H9 (cell line): ENCODE measurements around the gene EID1. TPM values are rescaled to one million over a fixed set of nuclear protein-coding genes. Genes with fewer than 3 reads are reported as not detected.

ENCODE experiments used
- DNase-seq: peaks from one replicate; pipeline ENCODE4 v3.0.0-alpha.2; 2017
- H2AFZ ChIP-seq: one replicate; pipeline ENCODE4 v1.6.1; 2013; ENCODE audit warnings: mild to moderate bottlenecking, low read length, control low read depth, moderate library complexity
- H2AK5ac ChIP-seq: 2 replicates; pipeline ENCODE4 v1.6.1; 2013; ENCODE audit warnings: low read length, control low read depth, mixed read lengths; ENCODE audit not compliant: insufficient read length
- H2BK120ac ChIP-seq: one replicate; pipeline ENCODE4 v1.6.1; 2013; ENCODE audit warnings: low read depth, mild to moderate bottlenecking, low read length, control low read depth, inconsistent platforms; ENCODE audit not compliant: poor library complexity, severe bottlenecking
- H2BK12ac ChIP-seq: 2 replicates; pipeline ENCODE4 v1.6.1; 2013; ENCODE audit warnings: low read length, control low read depth, mixed read lengths, low read depth; ENCODE audit not compliant: insufficient read length
- H2BK15ac ChIP-seq: 2 replicates; pipeline ENCODE4 v1.6.1; 2013; ENCODE audit warnings: low read depth, low read length, control low read depth
- H2BK20ac ChIP-seq: one replicate; pipeline ENCODE4 v1.6.1; 2013; ENCODE audit warnings: low read depth, mild to moderate bottlenecking, low read length, control low read depth, inconsistent platforms; ENCODE audit not compliant: poor library complexity, severe bottlenecking
- H2BK5ac ChIP-seq: 2 replicates; pipeline ENCODE4 v1.6.1; 2013; ENCODE audit warnings: low read length, control low read depth, mixed read lengths; ENCODE audit not compliant: insufficient read length
- H3K14ac ChIP-seq: 2 replicates; pipeline ENCODE4 v1.6.1; 2013; ENCODE audit warnings: low read length, control low read depth; ENCODE audit not compliant: insufficient read depth
- H3K18ac ChIP-seq: 2 replicates; pipeline ENCODE4 v1.6.1; 2013; ENCODE audit warnings: low read depth, mild to moderate bottlenecking, mixed read lengths, low read length, control low read depth; ENCODE audit not compliant: insufficient read length
- H3K23ac ChIP-seq: 2 replicates; pipeline ENCODE4 v1.6.1; 2013; ENCODE audit warnings: low read length, control low read depth, mixed read lengths, low read depth; ENCODE audit not compliant: insufficient read length
- H3K23me2 ChIP-seq: 2 replicates; pipeline ENCODE4 v1.6.1; 2013; ENCODE audit warnings: low read depth, mild to moderate bottlenecking, mixed read lengths, low read length, control low read depth; ENCODE audit not compliant: insufficient read length, poor library complexity, severe bottlenecking
- H3K27ac ChIP-seq: 2 replicates; pipeline ENCODE4 v1.5.1; 2013; ENCODE audit warnings: low read length, control low read depth, mixed read lengths, low read depth; ENCODE audit not compliant: insufficient read length
- H3K27me3 ChIP-seq: 2 replicates; pipeline ENCODE4 v1.6.1; 2013; ENCODE audit warnings: low read length, control low read depth, inconsistent platforms; ENCODE audit not compliant: insufficient read depth
- H3K4ac ChIP-seq: 2 replicates; pipeline ENCODE4 v1.6.1; 2013; ENCODE audit warnings: low read depth, mild to moderate bottlenecking, control low read depth, inconsistent platforms, low read length, moderate library complexity
- H3K4me1 ChIP-seq: 2 replicates; pipeline ENCODE4 v1.6.1; 2013; ENCODE audit warnings: low read length, control low read depth, inconsistent platforms; ENCODE audit not compliant: insufficient read depth
- H3K4me2 ChIP-seq: 2 replicates; pipeline ENCODE4 v1.6.1; 2013; ENCODE audit warnings: low read length, control low read depth, mixed read lengths; ENCODE audit not compliant: insufficient read length, insufficient read depth
- H3K56ac ChIP-seq: 2 replicates; pipeline ENCODE4 v1.6.1; 2013; ENCODE audit warnings: low read depth, mild to moderate bottlenecking, mixed read lengths, low read length, control low read depth; ENCODE audit not compliant: insufficient read length
- H3K79me1 ChIP-seq: 2 replicates; pipeline ENCODE4 v1.6.1; 2013; ENCODE audit warnings: low read depth, mild to moderate bottlenecking, moderate library complexity, low read length, control low read depth, inconsistent platforms; ENCODE audit not compliant: insufficient read depth, poor library complexity, severe bottlenecking
- H3K79me2 ChIP-seq: 2 replicates; pipeline ENCODE4 v1.6.1; 2013; ENCODE audit warnings: low read length, control low read depth, inconsistent platforms; ENCODE audit not compliant: insufficient read depth
- H3K9ac ChIP-seq: 2 replicates; pipeline ENCODE4 v1.6.1; 2013; ENCODE audit warnings: low read length, control low read depth, mixed read lengths; ENCODE audit not compliant: insufficient read length; ENCODE audit errors: extremely low read depth
- H3K9me3 ChIP-seq: one replicate; pipeline ENCODE4 v1.6.1; 2013; ENCODE audit warnings: low read depth, low read length, inconsistent platforms; ENCODE audit not compliant: control insufficient read depth
- H3T11ph ChIP-seq: one replicate; pipeline ENCODE4 v1.6.1; 2013; ENCODE audit warnings: mild to moderate bottlenecking, low read length, control low read depth, inconsistent platforms
- H4K20me1 ChIP-seq: one replicate; pipeline ENCODE4 v1.6.1; 2013; ENCODE audit not compliant: control insufficient read depth, insufficient read length, insufficient read depth
- H4K5ac ChIP-seq: 2 replicates; pipeline ENCODE4 v1.6.1; 2013; ENCODE audit warnings: low read depth, mild to moderate bottlenecking, mixed read lengths, low read length, control low read depth; ENCODE audit not compliant: insufficient read length
- H4K8ac ChIP-seq: replicated peaks from 2 replicates; pipeline ENCODE4 v1.6.1; 2013; ENCODE audit warnings: low read length, control low read depth, mixed read lengths, low read depth; ENCODE audit not compliant: insufficient read length
- H4K91ac ChIP-seq: 2 replicates; pipeline ENCODE4 v1.6.1; 2013; ENCODE audit warnings: low read depth, mild to moderate bottlenecking, moderate library complexity, mixed read lengths, low read length, control low read depth; ENCODE audit not compliant: insufficient read length
- H3K27ac Mint-ChIP-seq, 3 experiments: 2 replicates in 2 of 3; 3 replicates in 1 of 3; pipeline ENCODE4 v1.8.0; 2020 to 2021; ENCODE audit warnings: mixed read lengths in 3 of 3, mild to moderate bottlenecking in 1 of 3, moderate library complexity in 1 of 3
- H3K27me3 Mint-ChIP-seq: 2 replicates; pipeline ENCODE4 v1.8.0; 2021; ENCODE audit warnings: low read depth, mild to moderate bottlenecking, moderate library complexity, mixed read lengths
- H3K36me3 Mint-ChIP-seq, 3 experiments: 2 replicates in 2 of 3; 3 replicates in 1 of 3; pipeline ENCODE4 v1.8.0; 2020 to 2021; ENCODE audit warnings: low read depth in 3 of 3, mixed read lengths in 3 of 3; ENCODE audit not compliant: insufficient read depth in 1 of 3
- H3K4me1 Mint-ChIP-seq, 2 experiments: 2 replicates each; pipeline ENCODE4 v1.8.0; 2020; ENCODE audit warnings: mixed read lengths in 2 of 2
- H3K4me3 Mint-ChIP-seq, 2 experiments: 2 replicates in 1 of 2; 3 replicates in 1 of 2; pipeline ENCODE4 v1.8.0; 2020 to 2021; ENCODE audit warnings: mild to moderate bottlenecking in 2 of 2, mixed read lengths in 2 of 2, moderate library complexity in 1 of 2
- H3K9me3 Mint-ChIP-seq, 2 experiments: 2 replicates in 1 of 2; 3 replicates in 1 of 2; pipeline ENCODE4 v1.8.0; 2020; ENCODE audit warnings: mild to moderate bottlenecking in 2 of 2, mixed read lengths in 2 of 2, moderate library complexity in 1 of 2
- CTCF ChIP-seq: fragments of 200-600 bp; sonication (generic); conservative IDR thresholded peaks from 3 replicates; pipeline ENCODE4 v1.8.0; 2021; ENCODE audit warnings: antibody characterized with exemption, mild to moderate bottlenecking
- WGBS: extraction: QIAGEN DNeasy Blood & Tissue Kit; methylation state at CpG from one replicate; pipeline ENCODE4 v1.1.7; 2013; ENCODE audit warnings: missing lambda C conversion rate, low lambda C conversion rate, mixed read lengths; ENCODE audit not compliant: insufficient read length; ENCODE audit errors: extremely low coverage; 5-methylcytosine and 5-hydroxymethylcytosine counted together
- total RNA-seq: library from RNA; stranded (reverse); gene quantifications from 2 replicates; pipeline ENCODE4 v1.2.1, GENCODE V29; 2021

EID1 gene
- total RNA-seq, 1 experiment from 2014 or later = 113 TPM

DNA sequence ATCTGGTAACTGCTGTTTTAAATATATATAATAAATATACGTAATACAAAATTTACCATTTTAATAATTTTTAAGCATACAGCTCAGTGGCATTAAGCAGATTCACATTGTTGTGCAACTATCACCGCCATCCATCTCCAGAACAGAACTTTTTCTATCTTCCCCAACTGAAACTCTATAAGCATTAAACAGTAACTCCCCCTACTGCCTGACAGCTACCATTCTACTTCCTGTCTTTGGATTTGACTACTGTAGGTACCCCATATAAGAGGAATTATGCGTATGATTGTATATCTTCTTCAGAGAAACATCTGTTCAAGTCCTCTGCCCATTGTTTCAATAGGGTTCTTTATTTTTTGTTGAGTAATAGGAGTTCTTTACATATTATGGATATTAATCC is 36.8 kb downstream of the EID1 start:
- no peak overlapping the region for H2AFZ ChIP-seq
- no peak overlapping the region for H2BK12ac ChIP-seq
- no peak overlapping the region for H3K56ac ChIP-seq
- no peak overlapping the region for H3K27ac Mint-ChIP-seq
- WGBS = no CpG with 5 or more reads among the region's 3 CpGs
- no peaks in the 10 kb centered on the region for H3K27me3 Mint-ChIP-seq
- H3K27ac ChIP-seq = no peak overlapping the region
- no peak overlapping the region for H3K9ac ChIP-seq
- H3K9me3 Mint-ChIP-seq = no peaks in the 10 kb centered on the region
- peaks cover 0 to 7% of the 10 kb centered on the region in 2 experiments; a peak in 1 of 4 replicates for H3K4me1 Mint-ChIP-seq
- H3K4me1 ChIP-seq = no peaks in the 10 kb centered on the region
- no peak overlapping the region for H2BK20ac ChIP-seq
- no peaks in the 10 kb centered on the region for H3K9me3 ChIP-seq
- H3K4me2 ChIP-seq = no peak overlapping the region
- H3K4ac ChIP-seq = no peak overlapping the region
- no peak overlapping the region for H2BK120ac ChIP-seq
- no peak overlapping the region for H3T11ph ChIP-seq
- H2BK5ac ChIP-seq = no peak overlapping the region
- H2BK15ac ChIP-seq = no peak overlapping the region
- no peak overlapping the region for H4K5ac ChIP-seq
- H4K91ac ChIP-seq = no peak overlapping the region
- no peaks in the 10 kb centered on the region for H3K27me3 ChIP-seq
- no peaks in the 10 kb centered on the region for H3K23me2 ChIP-seq
- no peak overlapping the region for H3K23ac ChIP-seq
- no peak overlapping the region for H4K8ac ChIP-seq
- no peak overlapping the region for H3K14ac ChIP-seq
- H2AK5ac ChIP-seq = no peak overlapping the region
- H3K79me2 ChIP-seq = no peaks in the 10 kb centered on the region
- H3K79me1 ChIP-seq = no peaks in the 10 kb centered on the region
- H3K4me3 Mint-ChIP-seq = no peak overlapping the region
- H4K20me1 ChIP-seq = no peaks in the 10 kb centered on the region
- TF ChIP-seq CTCF = peak; percentile 29; the same call in 2 of the 3 replicates
- H3K18ac ChIP-seq = no peak overlapping the region
- H3K36me3 Mint-ChIP-seq = no peaks in the 10 kb centered on the region
- DNase-seq = no peak
